Lower leg skin (tissue), 4 donors: ENCODE measurements around the gene SERINC4. TPM values are rescaled to one million over a fixed set of nuclear protein-coding genes. Genes with fewer than 3 reads are reported as not detected.

Experiments
- DNase-seq, 2 donors: peaks; one replicate each; pipeline ENCODE4 v3.0.0-alpha.2; 2019; ENCODE audit warnings: low spot score in 2 of 2
- H3K4me3 ChIP-seq: fragments of 200-600 bp; sonication (generic); 2 replicates; pipeline ENCODE4 v1.5.1; 2017; ENCODE audit warnings: mild to moderate bottlenecking, low read depth; ENCODE audit not compliant: poor library complexity, severe bottlenecking
- POLR2A ChIP-seq, 2 donors: fragments of 450-650 bp; IDR thresholded peaks; one replicate each; pipeline ENCODE4 v1.6.1; 2016 to 2017; ENCODE audit warnings: antibody characterized with exemption in 2 of 2, mild to moderate bottlenecking in 1 of 2, moderate library complexity in 1 of 2
- WGBS, 2 donors: methylation state at CpG; one replicate each; pipeline ENCODE4 v1.1.5; 2018; 5-methylcytosine and 5-hydroxymethylcytosine counted together
- intact Hi-C: fragments of 100-400 bp; cut with DNase I; formaldehyde crosslinking; loops from one replicate; pipeline ENCODE4 v1.15.0; 2023; ENCODE audit warnings: low total_unique reads
- total RNA-seq, 4 donors: library from RNA; depleted of rRNA; stranded (reverse); fragments of >200 nt; gene quantifications; one replicate each; pipeline ENCODE4 v1.1.0, GENCODE V29; 2016
- TF ChIP-seq, protein P1 (sequence below), 3 donors: fragments of 450-650 bp; IDR thresholded peaks; one replicate each; pipeline ENCODE4 v1.5.1; 2016; ENCODE audit warnings: antibody characterized with exemption in 3 of 3, mild to moderate bottlenecking in 3 of 3, moderate library complexity in 2 of 3

Gene SERINC4
- total RNA-seq, 4 donors from 2014 or later = not detected

DNA sequence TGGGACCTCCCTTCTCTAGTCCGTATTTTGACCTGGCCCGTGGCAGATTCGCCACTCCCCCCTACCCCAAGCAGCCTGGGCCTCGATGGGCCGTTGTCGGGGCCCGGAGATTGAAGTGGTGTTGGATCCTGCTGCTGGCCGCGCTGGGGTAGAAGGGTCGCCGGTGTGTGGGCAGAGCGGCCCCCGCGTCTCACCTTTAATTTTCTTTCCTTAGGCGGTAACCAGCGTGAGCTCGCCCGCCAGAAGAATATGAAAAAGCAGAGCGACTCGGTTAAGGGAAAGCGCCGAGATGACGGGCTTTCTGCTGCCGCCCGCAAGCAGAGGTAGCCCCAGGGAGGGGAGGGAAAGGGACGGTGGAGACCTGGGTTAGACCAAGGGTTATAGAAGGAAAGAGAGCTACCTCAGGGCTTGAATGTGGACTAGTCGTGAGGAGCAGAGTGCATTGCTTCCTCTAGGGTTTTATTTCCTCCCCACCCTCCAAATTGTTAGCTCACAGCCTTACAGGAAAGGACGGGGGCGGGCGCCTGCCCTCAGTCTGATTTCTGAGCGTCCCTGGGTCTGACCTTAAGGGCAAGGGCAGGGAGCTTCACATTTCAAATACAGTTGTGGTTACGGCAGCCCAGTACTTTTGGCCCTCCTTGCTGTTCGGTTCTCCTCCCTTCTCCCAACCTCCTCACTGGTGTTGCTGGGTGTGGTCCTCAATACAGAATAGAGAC, 7.1 kb downstream of the SERINC4 start:
- WGBS, 2 donors = 0 to 1% methylated on average over 33 of the region's 33 CpGs
- DNase-seq = peak in 1 of 2 donors; percentile 30
- intact Hi-C loops = no loop called here
- peak overlapping the region; percentile 95 for H3K4me3 ChIP-seq
- TF ChIP-seq POLR2A (IDR thresholded peaks at IDR 0.05) = no peak
- TF ChIP-seq, protein P1, sequence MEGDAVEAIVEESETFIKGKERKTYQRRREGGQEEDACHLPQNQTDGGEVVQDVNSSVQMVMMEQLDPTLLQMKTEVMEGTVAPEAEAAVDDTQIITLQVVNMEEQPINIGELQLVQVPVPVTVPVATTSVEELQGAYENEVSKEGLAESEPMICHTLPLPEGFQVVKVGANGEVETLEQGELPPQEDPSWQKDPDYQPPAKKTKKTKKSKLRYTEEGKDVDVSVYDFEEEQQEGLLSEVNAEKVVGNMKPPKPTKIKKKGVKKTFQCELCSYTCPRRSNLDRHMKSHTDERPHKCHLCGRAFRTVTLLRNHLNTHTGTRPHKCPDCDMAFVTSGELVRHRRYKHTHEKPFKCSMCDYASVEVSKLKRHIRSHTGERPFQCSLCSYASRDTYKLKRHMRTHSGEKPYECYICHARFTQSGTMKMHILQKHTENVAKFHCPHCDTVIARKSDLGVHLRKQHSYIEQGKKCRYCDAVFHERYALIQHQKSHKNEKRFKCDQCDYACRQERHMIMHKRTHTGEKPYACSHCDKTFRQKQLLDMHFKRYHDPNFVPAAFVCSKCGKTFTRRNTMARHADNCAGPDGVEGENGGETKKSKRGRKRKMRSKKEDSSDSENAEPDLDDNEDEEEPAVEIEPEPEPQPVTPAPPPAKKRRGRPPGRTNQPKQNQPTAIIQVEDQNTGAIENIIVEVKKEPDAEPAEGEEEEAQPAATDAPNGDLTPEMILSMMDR (IDR thresholded peaks at IDR 0.05) = no peak

DNA sequence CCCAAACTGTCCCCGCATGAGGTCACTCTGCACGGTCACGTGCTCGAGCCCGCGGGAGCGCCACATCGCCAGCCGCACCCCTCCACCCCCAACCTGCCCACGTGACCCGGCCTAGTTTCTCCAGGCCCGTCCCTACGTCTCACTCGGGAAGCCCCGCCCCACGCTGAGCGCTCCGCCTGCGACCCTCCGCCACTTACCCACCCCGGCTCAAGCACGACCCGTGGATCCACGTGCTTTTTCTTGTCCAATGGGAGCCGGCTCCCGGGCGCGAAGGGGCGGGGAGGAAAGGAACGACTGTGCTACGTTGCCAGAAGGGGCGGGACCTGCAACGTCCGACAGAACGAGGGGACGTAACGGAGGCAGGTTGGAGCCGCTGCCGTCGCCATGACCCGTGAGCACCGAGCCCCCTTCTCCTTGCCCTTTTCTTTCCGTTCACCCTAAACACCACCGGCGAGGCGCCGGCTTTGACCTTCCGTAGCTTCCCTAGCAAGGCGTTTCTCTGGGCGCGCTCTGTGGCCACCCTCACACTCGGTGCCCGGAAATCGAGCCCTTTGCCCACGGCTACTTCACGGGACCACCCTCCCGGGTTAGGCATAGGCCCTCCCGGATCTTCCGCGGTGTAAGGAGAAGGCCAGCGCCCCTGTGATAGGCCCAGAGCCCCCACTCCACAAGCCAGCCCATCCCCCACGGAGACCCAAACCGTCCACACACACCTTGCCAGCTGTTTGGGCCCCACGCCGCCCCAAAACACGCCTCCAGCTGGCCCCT, 7.8 kb downstream of the SERINC4 start, which contains the start of gene SERF2:
TSS of gene SERF2 (plus strand) at position 328 of the 768 bp plus-strand sequence. CDS start at position 385, 57 bp downstream.
- TF ChIP-seq POLR2A (IDR thresholded peaks at IDR 0.05) = peak in 1 of 2 donors; percentile 97
- TF ChIP-seq, protein P1 (IDR thresholded peaks at IDR 0.05) = no peak
- H3K4me3 ChIP-seq = peak within 1 kb of the TSS; percentile 95
- intact Hi-C loops = no loop called here
- DNase-seq = peak; percentile 100
- 1% methylated on average over 53 to 57 of the region's 66 CpGs for WGBS, 2 donors

DNA sequence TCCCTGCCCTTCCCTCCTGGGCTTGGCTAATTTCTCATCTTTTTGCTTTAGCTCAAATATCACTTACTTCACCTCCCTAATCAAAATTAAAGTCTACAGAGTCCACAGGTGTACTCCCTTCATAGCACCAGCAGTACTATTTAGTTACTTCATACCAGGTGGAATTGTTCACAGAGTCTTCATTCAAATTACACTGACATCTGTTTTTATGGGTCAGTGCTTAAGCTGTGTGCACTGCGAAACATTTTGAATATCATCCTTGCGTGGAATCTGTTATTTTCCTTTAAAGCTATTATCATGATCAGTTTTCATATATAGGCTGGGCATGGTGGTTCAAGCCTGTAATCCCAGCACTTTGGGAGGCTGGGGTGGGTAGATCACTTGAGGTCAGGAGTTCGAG, 10.6 kb downstream of the SERINC4 start:
- TF ChIP-seq, protein P1 (IDR thresholded peaks at IDR 0.05) = no peak
- TF ChIP-seq POLR2A (IDR thresholded peaks at IDR 0.05) = no peak
- H3K4me3 ChIP-seq = no peak overlapping the region
- intact Hi-C loops = no loop called here
- 93 to 95% methylated on average over 3 of the region's 3 CpGs for WGBS, 2 donors
- no peak for DNase-seq

DNA sequence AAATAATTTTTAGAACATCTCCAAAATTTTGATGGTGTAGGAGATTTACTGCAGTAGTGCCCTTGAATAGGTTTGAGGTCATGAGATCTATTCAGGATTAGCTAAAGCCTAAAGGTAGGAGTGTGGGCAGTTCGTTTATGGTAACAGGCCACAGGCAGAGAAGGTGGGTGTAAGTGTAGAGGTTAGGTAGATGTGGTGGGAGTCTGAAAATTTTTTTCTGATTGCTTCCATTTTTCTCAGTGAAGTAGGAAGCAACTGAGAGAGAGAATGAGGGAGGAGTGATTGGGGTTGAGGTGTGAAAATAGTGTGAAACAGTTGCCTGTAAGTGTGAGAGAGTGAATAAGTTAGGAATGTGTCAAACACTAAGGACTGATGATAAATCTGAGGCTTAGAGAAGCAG, 21.0 kb downstream of the SERINC4 start:
- WGBS, 2 donors = 87% methylated on average over 1 of the region's 1 CpG
- H3K4me3 ChIP-seq = no peak overlapping the region
- DNase-seq = no peak
- no peak for TF ChIP-seq POLR2A (IDR thresholded peaks at IDR 0.05)
- TF ChIP-seq, protein P1 (IDR thresholded peaks at IDR 0.05) = no peak
- intact Hi-C loops = no loop called here

DNA sequence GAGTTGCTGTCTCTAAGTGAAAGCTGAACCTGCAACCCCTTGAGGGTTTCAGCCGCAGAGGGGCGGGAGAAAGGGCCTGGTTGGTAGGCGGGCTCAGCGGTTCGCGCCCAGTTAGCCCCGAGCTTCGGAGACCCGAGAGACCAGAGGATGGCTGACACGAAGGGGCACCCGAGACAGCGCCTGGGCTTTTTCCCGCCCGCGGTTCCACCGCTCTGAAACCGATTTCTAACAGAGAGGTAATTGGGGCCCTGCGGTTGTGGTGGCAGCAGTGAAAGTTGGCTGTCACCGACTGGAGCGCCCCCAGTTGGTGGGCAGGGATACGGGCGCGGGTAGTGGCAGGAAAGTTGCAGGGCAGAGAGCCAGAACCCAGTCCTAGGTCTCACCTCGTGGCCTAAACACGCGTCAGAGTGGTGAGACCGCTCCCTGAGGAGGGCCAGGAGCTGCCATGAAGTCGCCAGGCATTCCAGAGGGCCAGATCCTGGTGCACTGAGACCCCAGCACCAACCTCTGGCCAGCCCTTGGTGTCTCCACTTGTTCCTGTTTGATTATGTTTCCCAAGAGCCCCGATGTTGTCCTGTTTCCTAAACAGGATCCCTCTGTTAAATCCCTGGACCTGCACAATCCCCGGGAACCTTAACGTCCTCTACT, 22.6 kb downstream of the SERINC4 start:
- no peak for TF ChIP-seq POLR2A (IDR thresholded peaks at IDR 0.05)
- TF ChIP-seq, protein P1 (IDR thresholded peaks at IDR 0.05) = peak in 1 of 3 donors; percentile 46
- intact Hi-C loops = no loop called here
- peak overlapping the region; percentile 61 for H3K4me3 ChIP-seq
- 0 to 2% methylated on average over 26 to 27 of the region's 31 CpGs for WGBS, 2 donors
- peak; percentile 76 to 97 for DNase-seq
